Progenitor cell of endocrine pancreas (in vitro differentiated cells): ENCODE results near the gene SLC37A2. TPM values are rescaled to one million over a fixed set of nuclear protein-coding genes. Genes with fewer than 3 reads are reported as not detected.

Experiments used
- DNase-seq: peaks from one replicate; pipeline ENCODE4 v3.0.0; 2021; ENCODE audit warnings: low spot score; ENCODE audit not compliant: unreplicated experiment
- H3K27ac Mint-ChIP-seq: 2 replicates; pipeline ENCODE4 v1.8.0; 2021; ENCODE audit warnings: mild to moderate bottlenecking, moderate library complexity, mixed read lengths
- H3K27me3 Mint-ChIP-seq: 2 replicates; pipeline ENCODE4 v1.8.0; 2021; ENCODE audit warnings: mixed read lengths
- H3K36me3 Mint-ChIP-seq: 2 replicates; pipeline ENCODE4 v1.8.0; 2022; ENCODE audit warnings: mixed read lengths; ENCODE audit not compliant: insufficient read depth
- H3K4me1 Mint-ChIP-seq: 2 replicates; pipeline ENCODE4 v1.8.0; 2021; ENCODE audit warnings: low read depth, mixed read lengths
- H3K4me3 Mint-ChIP-seq: 2 replicates; pipeline ENCODE4 v1.8.0; 2021; ENCODE audit warnings: low read depth, mild to moderate bottlenecking, moderate library complexity, mixed read lengths
- H3K9me3 Mint-ChIP-seq: 2 replicates; pipeline ENCODE4 v1.8.0; 2021; ENCODE audit warnings: low read depth, mixed read lengths
- total RNA-seq: library from RNA; stranded (reverse); gene quantifications from 2 replicates; pipeline ENCODE4 v1.2.1, GENCODE V29; 2021
- TF ChIP-seq, protein P1 (sequence below): fragments of 200-600 bp; sonication (generic); IDR thresholded peaks from one replicate; pipeline ENCODE4 v1.5.0; 2021; ENCODE audit warnings: antibody characterized with exemption, mild to moderate bottlenecking; ENCODE audit not compliant: unreplicated experiment

SLC37A2 gene
- total RNA-seq, 1 donor from 2014 or later: 0.62 TPM

GRCh38 chr11:125094731-125095130 lies 31.6 kb downstream of the SLC37A2 start:
- H3K4me3 Mint-ChIP-seq: no peak overlapping the region
- no peaks in the 10 kb centered on the region for H3K27me3 Mint-ChIP-seq
- no peaks in the 10 kb centered on the region for H3K4me1 Mint-ChIP-seq
- H3K27ac Mint-ChIP-seq: no peak overlapping the region
- TF ChIP-seq, protein P1, sequence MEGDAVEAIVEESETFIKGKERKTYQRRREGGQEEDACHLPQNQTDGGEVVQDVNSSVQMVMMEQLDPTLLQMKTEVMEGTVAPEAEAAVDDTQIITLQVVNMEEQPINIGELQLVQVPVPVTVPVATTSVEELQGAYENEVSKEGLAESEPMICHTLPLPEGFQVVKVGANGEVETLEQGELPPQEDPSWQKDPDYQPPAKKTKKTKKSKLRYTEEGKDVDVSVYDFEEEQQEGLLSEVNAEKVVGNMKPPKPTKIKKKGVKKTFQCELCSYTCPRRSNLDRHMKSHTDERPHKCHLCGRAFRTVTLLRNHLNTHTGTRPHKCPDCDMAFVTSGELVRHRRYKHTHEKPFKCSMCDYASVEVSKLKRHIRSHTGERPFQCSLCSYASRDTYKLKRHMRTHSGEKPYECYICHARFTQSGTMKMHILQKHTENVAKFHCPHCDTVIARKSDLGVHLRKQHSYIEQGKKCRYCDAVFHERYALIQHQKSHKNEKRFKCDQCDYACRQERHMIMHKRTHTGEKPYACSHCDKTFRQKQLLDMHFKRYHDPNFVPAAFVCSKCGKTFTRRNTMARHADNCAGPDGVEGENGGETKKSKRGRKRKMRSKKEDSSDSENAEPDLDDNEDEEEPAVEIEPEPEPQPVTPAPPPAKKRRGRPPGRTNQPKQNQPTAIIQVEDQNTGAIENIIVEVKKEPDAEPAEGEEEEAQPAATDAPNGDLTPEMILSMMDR: no peak
- H3K36me3 Mint-ChIP-seq: peaks cover 9% of the 10 kb centered on the region
- H3K9me3 Mint-ChIP-seq: no peaks in the 10 kb centered on the region
- no peak for DNase-seq

GRCh38 chr11:125100136-125100535 lies 37.0 kb downstream of the SLC37A2 start:
- DNase-seq: no peak
- TF ChIP-seq, protein P1: no peak
- Mint-ChIP-seq H3K27me3 (no peaks in the 10 kb centered on the region), H3K4me3 (no peak overlapping the region), H3K36me3 (peaks cover 16% of the 10 kb centered on the region), H3K27ac (no peak overlapping the region), H3K9me3 (peaks cover 3% of the 10 kb centered on the region), H3K4me1 (no peaks in the 10 kb centered on the region)

DNA sequence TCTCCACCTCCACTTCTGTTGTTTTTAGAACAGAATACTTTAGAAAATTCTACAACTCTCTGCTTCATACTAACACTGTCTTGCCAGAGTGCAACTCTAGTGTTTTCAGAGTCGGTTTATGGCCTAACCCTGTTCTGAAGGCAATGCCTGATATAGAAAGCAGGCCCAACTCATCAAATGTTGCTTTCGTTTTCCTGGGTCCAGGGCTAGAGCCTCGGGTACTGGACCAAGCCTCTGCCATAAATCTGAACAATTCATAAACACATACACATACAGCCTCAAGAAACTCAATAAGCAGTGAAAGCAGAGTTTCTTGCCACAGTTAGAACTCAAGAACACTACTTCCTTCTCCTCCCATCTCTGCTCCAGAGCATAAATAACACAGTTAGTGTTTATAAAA lies 38.5 kb downstream of the SLC37A2 start:
- Mint-ChIP-seq H3K9me3 (peaks cover 9% of the 10 kb centered on the region), H3K4me1 (no peaks in the 10 kb centered on the region), H3K4me3 (no peak overlapping the region), H3K27ac (no peak overlapping the region), H3K36me3 (peaks cover 16% of the 10 kb centered on the region), H3K27me3 (no peaks in the 10 kb centered on the region)
- TF ChIP-seq, protein P1: no peak
- DNase-seq: no peak

DNA sequence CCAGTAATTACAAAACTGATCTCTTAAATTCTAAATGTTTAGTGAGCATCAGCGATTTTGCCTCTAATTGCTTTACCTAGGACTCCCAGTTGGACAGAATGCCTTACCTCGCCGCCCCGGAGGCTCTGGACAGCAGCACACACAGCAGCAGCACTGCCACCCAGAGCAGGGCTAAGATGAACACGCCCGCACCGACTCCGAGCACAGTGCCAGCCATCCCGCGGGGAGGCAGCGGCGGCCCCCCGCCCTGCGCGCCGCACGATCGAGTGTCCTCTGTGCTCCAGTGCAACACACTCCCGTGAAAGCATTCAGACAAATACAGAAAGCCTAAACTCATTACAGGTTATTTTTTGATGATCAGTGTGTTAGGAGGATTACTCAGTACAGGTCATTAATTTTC lies 38.9 kb downstream of the SLC37A2 start:
- no peaks in the 10 kb centered on the region for H3K4me1 Mint-ChIP-seq
- no peaks in the 10 kb centered on the region for H3K27me3 Mint-ChIP-seq
- TF ChIP-seq, protein P1: no peak
- H3K4me3 Mint-ChIP-seq: no peak overlapping the region
- DNase-seq: no peak
- H3K27ac Mint-ChIP-seq: no peak overlapping the region
- H3K36me3 Mint-ChIP-seq: peaks cover 15% of the 10 kb centered on the region
- peaks cover 9% of the 10 kb centered on the region for H3K9me3 Mint-ChIP-seq

GRCh38 chr11:125102510-125102909 lies 39.4 kb downstream of the SLC37A2 start:
- DNase-seq: no peak
- H3K4me1 Mint-ChIP-seq: no peaks in the 10 kb centered on the region
- TF ChIP-seq, protein P1: no peak
- H3K36me3 Mint-ChIP-seq: peaks cover 15% of the 10 kb centered on the region
- no peaks in the 10 kb centered on the region for H3K27me3 Mint-ChIP-seq
- H3K27ac Mint-ChIP-seq: no peak overlapping the region
- H3K4me3 Mint-ChIP-seq: no peak overlapping the region
- peaks cover 9% of the 10 kb centered on the region for H3K9me3 Mint-ChIP-seq
